A549 (cell line): Measurements from ENCODE around the gene MT1F.

Source experiments
- POLR2A ChIP-seq: IDR thresholded peaks from 2 replicates; pipeline ENCODE4 v1.6.1; 2012; ENCODE audit warnings: mild to moderate bottlenecking, low read length
- TF ChIP-seq, protein P1 (sequence below): fragments of >200 bp; sonication (Bioruptor Twin); formaldehyde crosslinking; IDR thresholded peaks from 3 replicates; pipeline ENCODE4 v1.5.1; 2016
- TF ChIP-seq, protein P2 (sequence below): fragments of 200-600 bp; sonication (generic); IDR thresholded peaks from 2 replicates; pipeline ENCODE4 v1.6.1; 2016; ENCODE audit warnings: antibody characterized with exemption, mild to moderate bottlenecking, moderate library complexity

GRCh38 chr16:56647641-56648431 is 9.9 kb upstream of the MT1F start:
- TF ChIP-seq, protein P1, sequence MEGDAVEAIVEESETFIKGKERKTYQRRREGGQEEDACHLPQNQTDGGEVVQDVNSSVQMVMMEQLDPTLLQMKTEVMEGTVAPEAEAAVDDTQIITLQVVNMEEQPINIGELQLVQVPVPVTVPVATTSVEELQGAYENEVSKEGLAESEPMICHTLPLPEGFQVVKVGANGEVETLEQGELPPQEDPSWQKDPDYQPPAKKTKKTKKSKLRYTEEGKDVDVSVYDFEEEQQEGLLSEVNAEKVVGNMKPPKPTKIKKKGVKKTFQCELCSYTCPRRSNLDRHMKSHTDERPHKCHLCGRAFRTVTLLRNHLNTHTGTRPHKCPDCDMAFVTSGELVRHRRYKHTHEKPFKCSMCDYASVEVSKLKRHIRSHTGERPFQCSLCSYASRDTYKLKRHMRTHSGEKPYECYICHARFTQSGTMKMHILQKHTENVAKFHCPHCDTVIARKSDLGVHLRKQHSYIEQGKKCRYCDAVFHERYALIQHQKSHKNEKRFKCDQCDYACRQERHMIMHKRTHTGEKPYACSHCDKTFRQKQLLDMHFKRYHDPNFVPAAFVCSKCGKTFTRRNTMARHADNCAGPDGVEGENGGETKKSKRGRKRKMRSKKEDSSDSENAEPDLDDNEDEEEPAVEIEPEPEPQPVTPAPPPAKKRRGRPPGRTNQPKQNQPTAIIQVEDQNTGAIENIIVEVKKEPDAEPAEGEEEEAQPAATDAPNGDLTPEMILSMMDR, result no peak
- no peak for TF ChIP-seq POLR2A
- TF ChIP-seq, protein P2, sequence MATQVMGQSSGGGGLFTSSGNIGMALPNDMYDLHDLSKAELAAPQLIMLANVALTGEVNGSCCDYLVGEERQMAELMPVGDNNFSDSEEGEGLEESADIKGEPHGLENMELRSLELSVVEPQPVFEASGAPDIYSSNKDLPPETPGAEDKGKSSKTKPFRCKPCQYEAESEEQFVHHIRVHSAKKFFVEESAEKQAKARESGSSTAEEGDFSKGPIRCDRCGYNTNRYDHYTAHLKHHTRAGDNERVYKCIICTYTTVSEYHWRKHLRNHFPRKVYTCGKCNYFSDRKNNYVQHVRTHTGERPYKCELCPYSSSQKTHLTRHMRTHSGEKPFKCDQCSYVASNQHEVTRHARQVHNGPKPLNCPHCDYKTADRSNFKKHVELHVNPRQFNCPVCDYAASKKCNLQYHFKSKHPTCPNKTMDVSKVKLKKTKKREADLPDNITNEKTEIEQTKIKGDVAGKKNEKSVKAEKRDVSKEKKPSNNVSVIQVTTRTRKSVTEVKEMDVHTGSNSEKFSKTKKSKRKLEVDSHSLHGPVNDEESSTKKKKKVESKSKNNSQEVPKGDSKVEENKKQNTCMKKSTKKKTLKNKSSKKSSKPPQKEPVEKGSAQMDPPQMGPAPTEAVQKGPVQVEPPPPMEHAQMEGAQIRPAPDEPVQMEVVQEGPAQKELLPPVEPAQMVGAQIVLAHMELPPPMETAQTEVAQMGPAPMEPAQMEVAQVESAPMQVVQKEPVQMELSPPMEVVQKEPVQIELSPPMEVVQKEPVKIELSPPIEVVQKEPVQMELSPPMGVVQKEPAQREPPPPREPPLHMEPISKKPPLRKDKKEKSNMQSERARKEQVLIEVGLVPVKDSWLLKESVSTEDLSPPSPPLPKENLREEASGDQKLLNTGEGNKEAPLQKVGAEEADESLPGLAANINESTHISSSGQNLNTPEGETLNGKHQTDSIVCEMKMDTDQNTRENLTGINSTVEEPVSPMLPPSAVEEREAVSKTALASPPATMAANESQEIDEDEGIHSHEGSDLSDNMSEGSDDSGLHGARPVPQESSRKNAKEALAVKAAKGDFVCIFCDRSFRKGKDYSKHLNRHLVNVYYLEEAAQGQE, result no peak
